GM21390 (cell line): Measurements from ENCODE around the gene ASTN2.
"Not testable (repeated sequence)": the region's sequence is repeated elsewhere in the genome, so short reads cannot be mapped to it uniquely, and the experiment has no call there.

Source experiments
- ATAC-seq: cut with Tn5 transposase; IDR thresholded peaks from one replicate; pipeline ENCODE4 v1.9.1; 2021; ENCODE audit not compliant: unreplicated experiment

The ASTN2 gene

DNA sequence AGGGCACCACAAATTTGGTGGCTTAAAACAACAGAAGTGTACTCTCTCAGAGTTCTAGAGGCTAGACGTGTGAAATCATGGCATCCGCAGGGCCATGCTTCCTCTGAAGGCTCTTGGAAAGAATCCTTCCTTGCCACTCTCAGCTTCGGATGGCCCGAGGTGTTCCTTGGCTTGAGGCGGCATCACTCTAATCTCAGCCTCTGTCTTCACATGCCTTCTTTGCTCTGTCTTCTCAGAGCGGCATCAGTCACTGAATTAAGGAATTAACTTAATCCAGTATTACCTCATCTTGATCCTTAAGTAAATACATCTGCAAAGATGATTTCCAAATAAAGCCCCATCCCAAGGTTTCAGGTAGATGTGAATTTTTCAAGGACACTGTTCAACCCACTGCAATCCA lies 938.9 kb downstream of the ASTN2 start:
- no peak for ATAC-seq

DNA sequence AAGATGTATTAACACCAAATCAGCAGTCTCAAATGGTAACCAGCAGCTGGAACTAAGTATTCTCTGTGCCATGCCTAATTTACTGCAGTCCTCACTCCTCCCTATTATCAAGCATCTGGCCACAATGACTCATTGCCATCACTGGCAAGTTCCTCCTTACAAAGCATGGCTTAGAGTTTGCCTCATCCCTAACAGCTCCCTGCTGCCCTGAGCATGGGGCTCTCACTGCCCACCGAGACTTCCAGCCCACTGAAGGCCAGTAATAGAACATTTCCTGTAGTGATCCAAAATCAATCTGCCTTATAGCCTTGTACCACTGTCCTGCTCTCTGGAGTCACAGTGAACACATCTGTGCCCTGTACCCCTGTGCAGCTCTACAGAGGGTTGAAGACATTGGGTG lies 939.7 kb downstream of the ASTN2 start:
- ATAC-seq: no peak

DNA sequence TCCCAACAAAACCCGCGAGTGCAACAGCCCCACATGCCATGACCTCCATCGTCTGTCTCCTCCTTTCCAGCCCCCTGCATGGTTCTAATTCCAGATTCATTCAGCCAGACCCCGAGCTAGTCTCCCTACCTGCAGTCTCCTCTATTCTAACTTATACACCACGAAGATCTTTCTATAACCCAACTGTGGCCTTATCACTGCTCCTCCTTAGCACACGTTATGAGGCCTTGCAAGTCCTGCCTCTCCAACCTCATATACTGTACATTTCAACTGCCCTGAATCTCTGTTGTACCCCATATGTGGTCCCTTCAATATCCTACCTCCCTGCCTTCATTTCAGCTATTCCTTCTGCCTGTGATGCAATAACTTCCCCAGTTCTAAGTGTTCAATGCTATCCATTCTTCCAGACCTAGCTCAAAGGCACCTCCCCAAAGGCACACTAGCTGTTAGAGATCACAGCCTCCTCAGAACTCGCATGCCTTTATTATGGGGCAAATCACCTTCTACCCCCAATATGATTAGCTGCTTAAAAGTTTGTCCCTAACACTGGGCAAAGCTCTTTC lies 942.8 kb downstream of the ASTN2 start:
- no peak for ATAC-seq

DNA sequence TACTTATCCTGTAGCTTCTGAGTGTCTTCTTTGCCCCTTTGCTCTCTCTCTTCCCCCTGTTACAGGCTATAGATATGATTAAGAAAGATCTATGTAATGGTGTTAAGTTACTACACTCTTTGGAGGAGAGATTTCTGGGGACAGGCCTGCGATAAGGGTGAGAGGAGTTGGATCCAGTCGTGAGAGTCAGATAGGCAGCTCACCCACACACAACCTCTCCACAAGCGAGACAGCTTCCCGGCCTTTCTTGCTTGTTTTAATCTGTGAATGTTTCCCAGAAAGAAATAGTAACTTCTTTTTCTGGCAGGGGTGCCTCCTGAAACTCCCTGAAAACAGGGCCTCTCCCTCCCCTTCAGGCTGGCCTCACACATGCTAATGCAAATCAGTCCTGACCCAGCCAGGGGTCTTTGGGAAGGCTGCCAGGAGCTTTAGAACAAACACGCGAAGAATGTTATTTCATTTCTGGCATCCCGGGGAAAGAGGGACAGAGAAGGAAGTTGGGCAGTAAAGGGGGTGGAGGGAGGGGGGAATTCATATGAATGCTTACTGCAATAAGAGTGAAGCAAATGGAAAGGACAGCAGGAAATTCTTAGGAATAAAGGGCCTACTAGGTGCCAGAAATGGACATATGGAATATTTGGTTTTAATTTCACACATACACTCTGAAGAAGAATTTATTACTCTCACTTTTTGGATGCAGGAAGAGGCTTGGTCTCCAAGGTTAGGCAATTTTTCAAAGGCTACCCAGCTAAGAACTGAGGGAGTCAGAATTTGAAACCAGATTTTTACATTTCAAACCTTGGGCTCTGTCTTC lies 943.6 kb downstream of the ASTN2 start:
- ATAC-seq: no peak

DNA sequence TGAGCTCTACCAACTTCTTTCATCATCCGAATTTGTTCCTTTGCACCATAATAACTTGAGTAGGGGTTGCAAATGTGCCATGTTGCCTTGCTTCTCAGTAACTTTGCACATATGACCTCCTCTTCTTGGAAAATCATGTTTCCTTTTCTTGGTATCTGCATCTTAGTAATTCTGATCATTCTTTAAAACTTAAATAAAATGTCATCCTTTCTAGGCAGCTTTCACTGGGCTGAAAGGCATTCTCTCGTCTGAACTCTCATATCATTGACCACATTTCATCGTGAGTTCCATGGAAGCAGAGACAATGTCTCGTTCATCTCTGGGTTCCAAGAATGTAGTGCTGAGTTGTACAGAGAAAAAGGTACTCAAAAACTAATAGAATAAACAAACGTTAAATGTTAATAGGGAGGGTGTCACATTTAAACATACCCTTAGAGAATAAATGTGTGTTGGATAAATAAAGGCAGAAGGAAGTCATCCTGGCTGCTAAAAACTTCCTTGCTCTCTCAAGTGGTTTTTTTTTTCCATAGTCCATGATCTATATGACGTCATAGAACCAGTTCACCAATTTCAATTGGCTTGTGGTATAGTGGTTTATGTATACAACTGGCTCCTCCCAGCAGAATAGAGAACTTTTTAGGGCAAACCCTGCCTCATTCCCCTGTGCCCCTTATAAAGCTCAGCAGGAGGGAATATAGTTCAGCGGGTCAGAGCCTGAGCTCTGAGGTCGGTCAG lies 945.9 kb downstream of the ASTN2 start:
- no peak for ATAC-seq

DNA sequence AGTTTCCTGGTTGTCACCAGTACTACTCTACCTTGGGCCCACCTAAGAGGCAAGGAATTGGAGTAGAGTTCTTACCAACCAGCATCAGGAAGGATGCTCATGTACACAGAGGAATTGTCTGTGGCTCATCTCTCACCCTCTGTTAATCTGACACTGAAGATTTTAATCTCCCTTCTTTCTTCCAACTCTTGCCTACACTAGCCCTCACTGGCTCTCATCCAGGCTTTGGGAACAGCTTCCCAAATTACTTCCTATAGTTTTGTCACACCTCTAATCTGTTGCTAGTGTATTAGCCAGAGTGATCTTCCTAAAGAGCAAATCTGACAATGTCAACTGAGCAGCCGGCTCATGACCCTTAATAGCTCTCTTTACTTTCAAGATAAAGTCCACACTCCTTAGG lies 946.5 kb downstream of the ASTN2 start:
- no peak for ATAC-seq

DNA sequence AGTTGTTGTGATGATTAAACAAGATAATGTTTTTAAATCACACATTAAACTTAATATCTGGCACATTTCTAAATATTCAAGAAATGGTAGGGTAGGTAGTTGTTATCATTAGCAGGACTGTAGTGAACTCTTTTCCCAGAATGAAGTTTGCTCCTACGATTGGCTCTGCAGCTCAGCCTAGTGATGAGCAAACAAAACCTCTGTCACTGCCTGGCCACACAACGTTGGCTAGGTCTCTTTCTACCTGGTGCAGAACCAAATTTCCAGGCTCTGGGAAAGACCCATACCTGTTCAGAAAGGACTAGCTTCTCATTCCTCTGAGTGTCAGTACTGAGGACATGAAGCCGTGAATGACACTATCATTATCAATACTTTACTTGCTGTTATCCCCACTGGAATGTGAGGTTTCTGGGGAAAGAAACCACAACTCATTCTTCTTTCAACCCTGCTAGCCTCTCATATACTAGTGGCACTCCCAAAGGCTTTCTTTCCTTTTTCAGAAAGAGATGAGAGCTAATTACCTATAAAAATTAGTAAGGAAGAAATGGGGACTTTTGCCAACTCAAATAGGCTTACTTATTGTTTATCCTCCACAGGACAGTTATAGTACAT lies 947.0 kb downstream of the ASTN2 start:
- ATAC-seq: no peak

DNA sequence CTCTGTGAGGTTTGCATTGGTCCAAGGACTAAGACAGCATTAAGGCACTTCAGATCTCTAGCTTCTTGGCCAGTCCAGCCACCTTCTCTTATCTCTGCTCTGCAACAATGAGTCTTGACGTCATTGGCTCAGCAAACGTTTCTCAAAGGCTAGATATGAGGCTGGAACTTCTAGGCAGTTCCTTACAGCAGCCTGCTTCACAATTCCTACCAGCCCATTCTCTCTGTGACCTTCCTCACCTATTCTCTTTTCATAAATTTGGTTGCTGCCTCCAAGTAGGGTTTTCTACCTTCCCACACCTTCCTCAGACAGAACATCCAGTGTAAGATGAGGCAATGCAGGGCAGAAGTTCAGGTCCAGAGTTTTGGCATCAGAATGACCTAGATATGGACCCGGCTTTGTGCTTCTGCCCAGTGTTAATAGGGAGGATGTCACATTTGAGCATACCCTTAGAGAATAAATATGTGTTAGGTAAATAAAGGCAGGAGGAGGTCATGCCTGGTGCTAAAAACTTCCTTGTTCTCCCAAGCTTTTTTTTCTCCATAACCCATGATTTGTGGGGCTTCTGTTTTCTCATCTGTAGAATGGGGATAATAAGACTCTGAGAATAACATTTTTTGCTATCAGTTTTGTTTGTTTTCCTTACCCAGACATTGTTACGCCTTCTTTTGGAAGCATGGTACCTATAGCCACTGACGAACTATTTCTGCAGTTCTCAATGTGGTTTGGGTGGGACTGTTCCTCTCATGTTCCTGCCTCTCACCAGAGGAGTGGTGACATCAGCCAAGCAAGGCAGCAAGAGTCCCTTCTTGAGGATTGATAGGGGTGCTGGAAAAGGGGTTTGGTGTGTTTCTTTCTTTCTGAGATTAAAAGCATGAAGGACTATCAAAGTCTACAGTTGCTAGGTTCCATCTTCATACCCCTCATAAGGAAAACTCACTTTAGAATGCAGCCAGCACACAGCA lies 948.3 kb downstream of the ASTN2 start:
- no peak for ATAC-seq

DNA sequence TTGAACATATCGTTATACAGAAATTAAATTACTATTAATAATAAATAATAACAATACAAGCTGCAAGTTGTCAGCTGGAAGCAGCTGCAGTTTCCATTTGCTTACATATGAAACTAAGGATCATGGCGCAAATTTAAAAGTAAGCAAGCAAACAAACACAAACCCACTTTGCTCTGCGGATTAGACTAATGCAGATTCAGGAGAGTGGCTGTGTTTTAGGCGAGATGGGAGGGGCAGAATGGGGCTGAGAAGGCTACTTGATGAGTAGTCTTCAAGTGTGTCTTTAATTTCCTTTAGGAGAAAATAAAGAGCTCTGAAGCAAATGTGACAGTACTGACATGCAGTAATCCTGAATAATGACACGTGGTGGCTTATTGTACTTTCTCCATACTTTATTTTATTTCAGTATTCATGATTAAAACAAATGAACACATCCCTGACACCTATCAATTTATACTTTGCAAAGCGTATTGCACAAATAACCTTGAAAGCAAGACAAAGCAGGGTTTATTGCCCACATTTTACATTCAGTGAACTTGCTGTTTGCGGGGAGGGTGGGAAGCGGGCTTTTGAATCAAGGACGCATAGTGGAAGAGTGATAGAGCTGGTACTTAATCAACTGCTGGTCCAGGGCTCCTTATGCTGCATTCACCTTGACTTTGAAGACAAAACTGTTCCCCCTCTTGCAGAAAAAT lies 949.1 kb downstream of the ASTN2 start:
- ATAC-seq: no peak

DNA sequence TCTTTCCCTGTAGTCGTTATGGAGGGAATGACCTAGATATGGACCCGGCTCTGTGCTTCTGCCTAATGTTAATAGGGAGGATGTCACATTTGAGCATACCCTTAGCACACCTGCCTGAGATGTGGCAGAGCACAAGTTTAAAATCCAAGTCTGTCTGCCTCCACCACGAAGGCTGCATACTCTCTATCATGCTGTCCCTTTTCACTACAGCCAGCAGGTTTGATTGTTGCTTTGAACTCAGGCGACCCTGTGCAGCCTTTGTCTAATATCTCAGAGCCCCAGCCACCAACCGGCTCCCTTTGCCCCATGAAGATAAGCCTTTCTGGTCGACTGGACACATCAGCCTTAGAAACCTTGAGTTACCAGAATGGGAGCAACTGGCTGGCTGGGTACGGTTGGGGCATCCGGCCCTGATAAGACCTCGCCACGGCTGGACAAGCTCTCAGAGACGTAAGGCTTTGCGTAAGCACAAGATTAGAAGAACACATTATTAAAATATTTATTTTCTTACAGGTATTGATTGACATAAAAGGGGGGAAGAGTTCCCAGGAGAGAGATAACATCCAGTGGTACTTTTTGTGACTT lies 949.8 kb downstream of the ASTN2 start:
- no peak for ATAC-seq

DNA sequence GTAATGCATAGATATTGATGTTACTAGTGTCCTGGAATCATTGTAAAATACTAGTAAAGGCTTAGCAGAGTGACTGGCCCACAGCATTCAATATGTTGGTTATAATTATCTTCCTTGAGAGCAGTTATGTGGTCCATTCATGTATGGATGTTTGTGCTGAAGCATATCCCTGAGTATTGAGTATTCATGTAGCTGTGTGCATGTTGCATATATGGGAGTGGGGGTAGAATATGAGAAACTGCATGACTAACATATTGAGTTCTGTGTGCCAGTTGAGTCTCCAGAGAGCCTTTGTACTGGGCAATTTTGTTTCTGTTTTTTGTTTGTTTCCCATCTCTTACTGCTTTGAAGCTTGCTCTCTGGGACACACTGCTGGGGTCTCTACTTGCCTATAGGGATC lies 950.4 kb downstream of the ASTN2 start:
- no peak for ATAC-seq

DNA sequence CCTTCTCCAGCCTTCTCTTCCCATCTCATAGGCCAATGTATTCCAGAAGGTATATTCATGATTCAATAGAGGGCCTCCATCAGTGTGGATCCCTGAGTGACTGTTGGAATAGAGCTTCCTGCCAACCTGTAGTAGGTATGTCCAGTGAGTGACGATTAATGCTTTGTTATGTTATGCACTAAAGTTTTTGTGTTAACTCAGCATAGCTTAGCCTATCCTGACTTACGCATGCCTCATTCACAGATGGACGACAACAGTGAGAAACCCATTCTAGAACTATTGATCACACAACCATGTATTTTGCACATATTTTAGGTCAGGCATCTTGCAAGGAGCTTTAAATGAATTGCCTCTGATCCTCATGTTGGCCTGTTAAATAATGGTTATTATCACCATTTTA lies 953.2 kb downstream of the ASTN2 start:
- no peak for ATAC-seq

DNA sequence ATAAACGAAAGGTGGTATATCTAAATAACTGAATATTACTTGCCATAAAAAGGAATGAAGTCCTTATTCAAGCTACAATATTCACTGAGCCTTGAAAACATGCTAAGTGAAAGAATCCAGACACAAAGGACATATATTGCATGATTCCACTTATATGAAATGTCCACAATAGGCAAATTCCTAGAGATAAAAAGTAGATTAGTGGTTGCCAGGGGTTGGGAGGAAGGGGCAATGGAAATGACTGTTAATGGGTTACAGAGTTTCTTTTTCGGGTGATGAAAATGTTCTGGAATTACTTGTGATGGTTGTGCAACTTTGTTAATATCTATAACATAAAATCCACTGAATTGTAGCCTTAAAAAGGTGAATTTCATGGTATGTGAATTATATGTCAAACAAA lies 954.8 kb downstream of the ASTN2 start:
- ATAC-seq: no peak

DNA sequence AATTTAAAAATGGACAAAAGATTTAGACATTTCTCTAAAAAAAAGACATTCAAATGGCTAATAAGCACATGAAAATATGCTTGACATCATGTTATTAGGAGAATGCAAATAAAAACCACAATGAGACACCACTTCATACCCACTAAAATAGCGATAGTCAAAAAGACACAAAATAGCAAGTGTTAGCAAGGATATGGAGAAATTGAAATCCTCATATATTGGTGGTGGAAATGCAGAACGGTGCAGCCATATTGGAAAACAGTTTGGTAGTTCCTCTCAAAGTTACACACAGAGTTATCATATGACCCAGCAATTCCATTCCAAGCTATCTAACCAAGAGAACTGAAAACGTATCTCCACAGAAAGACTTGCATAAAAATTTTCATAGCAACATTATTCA lies 955.3 kb downstream of the ASTN2 start:
- ATAC-seq: no peak

DNA sequence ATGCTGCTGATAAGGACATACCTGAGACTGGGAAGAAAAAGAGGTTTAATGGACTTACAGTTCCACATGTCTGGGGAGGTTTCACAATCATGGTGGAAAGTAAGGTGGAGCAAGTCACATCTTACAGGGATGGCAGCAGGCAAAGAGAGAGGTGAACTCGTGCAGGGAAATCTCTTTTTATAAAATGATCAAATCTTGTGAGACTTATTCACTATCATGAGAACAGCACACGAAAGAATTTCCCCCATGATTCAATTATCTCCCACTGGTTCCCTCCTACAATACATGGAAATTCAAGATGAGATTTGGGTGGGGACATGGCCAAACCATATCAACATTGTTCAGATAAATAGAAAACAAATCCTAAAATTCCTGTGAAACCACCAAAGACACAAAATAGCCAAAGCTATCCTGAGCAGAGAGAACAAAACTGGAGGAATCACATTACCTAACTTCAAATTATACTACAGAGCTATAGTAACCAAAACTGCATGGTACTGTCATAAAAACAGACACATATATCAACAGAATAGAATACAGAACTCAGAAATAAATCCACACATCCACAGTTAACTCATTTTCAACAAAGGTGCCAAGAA lies 958.3 kb downstream of the ASTN2 start:
- ATAC-seq: no peak

DNA sequence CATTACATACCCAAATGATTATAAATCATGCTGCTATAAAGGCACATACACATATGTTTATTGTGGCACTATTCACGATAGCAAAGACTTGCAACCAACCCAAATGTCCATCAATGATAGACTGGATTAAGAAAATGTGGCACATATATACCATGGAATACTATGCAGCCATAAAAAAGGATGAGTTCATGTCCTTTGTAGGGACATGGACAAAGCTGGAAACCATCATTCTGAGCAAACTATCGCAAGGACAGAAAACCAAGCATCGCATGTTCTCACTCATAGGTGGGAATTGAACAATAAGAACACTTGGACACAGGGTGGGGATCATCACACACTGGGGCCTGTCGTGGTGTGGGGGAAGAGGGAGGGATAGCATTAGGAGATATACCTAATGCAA lies 960.3 kb downstream of the ASTN2 start:
- not testable (repeated sequence) for ATAC-seq

DNA sequence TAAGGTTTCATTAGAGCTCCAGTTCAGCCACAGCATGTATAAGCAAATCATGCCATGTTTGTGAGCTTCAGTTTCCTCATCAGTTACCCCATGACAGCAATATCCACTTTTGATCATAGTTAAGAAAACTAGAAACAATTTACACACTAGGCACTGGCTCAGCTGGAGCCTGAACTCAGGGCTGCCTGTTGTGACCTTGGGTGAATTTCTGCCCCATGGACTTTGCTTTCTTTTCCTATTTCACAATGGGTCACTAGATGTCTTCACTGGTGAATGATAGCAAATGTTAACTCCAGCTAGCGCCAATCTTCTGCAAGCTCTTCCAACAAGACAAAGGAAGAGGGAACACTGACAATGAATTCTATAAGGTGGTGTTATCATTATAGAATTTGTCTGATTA lies 961.1 kb downstream of the ASTN2 start:
- no peak for ATAC-seq

DNA sequence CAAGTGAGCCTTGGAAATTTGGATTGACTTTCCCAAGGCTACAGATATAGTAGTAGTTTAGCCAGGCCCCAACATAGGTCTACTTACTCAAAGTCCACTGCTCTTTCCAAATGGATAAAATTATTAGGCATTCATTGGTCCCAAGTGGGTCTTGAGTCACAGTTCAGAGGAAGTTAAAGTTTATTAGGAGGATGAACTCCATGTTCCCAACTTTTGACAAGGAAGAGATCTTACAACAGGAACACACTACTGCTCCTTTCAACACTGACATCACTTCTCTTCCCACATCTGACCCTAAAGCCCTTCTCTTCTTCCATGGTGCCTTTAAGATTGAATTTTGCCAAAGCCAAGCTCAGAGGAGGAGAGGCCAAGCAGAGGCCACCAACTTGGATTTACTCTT lies 962.2 kb downstream of the ASTN2 start:
- ATAC-seq: no peak

DNA sequence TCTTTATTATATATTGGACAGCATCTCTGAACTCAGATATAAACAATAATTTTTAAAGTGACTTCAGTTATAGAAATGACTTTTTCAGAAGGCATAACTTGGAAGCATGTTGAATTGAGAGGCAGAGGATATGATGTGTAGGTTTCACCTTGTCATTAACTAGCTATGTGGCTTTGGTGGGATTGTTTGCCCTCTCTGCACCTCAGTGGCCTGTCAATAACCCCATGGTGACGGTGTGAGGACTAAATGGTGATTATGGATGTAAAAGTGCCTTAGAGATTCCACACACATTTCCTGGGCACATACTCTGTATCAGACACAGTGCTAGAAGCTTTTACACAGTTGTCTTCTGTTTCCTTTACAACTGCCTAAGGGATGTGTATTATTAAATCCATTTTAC lies 962.6 kb downstream of the ASTN2 start:
- no peak for ATAC-seq
